Thyroid gland (tissue), 4 donors: ENCODE results near the gene ANGEL1. TPM values are rescaled to one million over a fixed set of nuclear protein-coding genes. Genes with fewer than 3 reads are reported as not detected.

Experiments
- DNase-seq, 2 donors: peaks; one replicate each; pipeline ENCODE4 v3.0.0-alpha.2; 2019
- H3K27ac ChIP-seq, 3 donors: fragments of 200-600 bp; sonication (generic); 1 replicate in 2 of 3; 2 replicates in 1 of 3; pipeline ENCODE4 v1.5.1; 2016 to 2019; ENCODE audit warnings: mild to moderate bottlenecking in 1 of 3, moderate library complexity in 1 of 3
- H3K27me3 ChIP-seq: fragments of 200-600 bp; sonication (generic); one replicate; pipeline ENCODE4 v1.5.1; 2019
- H3K36me3 ChIP-seq, 2 donors: fragments of 200-600 bp; sonication (generic); one replicate each; pipeline ENCODE4 v1.5.1; 2016 to 2019
- H3K4me1 ChIP-seq, 2 donors: fragments of 200-600 bp; sonication (generic); one replicate each; pipeline ENCODE4 v1.5.1; 2017 to 2019
- H3K4me3 ChIP-seq, 3 donors: fragments of 200-600 bp; sonication (generic); replicated peaks in 1 of 3; 1 replicate in 2 of 3; 2 replicates in 1 of 3; pipeline ENCODE4 v1.5.1; 2016; ENCODE audit warnings: mild to moderate bottlenecking in 1 of 3
- H3K9me3 ChIP-seq: fragments of 200-600 bp; sonication (generic); one replicate; pipeline ENCODE4 v1.5.1; 2017
- POLR2A ChIP-seq, 2 donors: fragments of 450-650 bp; IDR thresholded peaks; one replicate each; pipeline ENCODE4 v1.6.1; 2017; ENCODE audit warnings: antibody characterized with exemption in 2 of 2, mild to moderate bottlenecking in 2 of 2, moderate library complexity in 1 of 2
- WGBS, 2 donors: methylation state at CpG; one replicate each; pipeline ENCODE4 v1.1.5; 2017; 5-methylcytosine and 5-hydroxymethylcytosine counted together
- intact Hi-C: fragments of 100-400 bp; cut with DNase I; formaldehyde crosslinking; loops from one replicate; pipeline ENCODE4 v1.15.1; 2023
- total RNA-seq, 4 donors: library from RNA; depleted of rRNA; stranded (reverse); fragments of >200 nt; gene quantifications; one replicate each; pipeline ENCODE4 v1.2.3, GENCODE V29; 2016
- TF ChIP-seq, protein P1 (sequence below), 6 experiments: fragments of 200-600 bp in 3 of 6; fragments of 450-650 bp in 3 of 6; sonication (generic) in 3 of 6; IDR thresholded peaks; one replicate each; pipeline ENCODE4 v1.5.1; 2016 to 2019; ENCODE audit warnings: antibody characterized with exemption in 6 of 6, mild to moderate bottlenecking in 2 of 6, inconsistent platforms in 1 of 6, moderate library complexity in 1 of 6

ANGEL1 gene
- total RNA-seq, 4 donors from 2014 or later: 14.5 to 26.0 (median 18.4) TPM

DNA sequence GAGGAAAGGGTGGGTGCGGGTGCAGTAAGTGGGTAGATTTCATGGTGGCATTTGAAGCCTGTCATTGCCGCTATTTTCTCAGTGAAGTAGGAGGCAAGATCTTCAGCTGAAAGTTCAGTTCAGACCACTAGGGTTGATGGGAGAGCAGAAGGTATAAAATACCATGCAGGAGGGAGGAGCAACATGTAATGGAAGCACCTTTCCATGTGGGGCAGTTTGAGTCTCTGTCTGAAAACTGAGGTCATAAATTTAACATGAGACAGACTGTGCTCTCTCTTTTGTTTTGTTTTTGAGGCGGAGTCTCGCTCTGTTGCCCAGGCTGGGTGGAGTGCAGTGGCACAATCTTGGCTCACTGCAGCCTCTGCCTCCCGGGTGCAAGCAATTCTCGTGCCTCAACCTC is 36.2 kb upstream of the ANGEL1 start:
- Histone ChIP-seq H3K27me3 (no peaks in the 10 kb centered on the region), H3K4me1 (no peaks in the 10 kb centered on the region), H3K9me3 (no peaks in the 10 kb centered on the region), H3K27ac (no peak overlapping the region), H3K36me3 (no peaks in the 10 kb centered on the region), H3K4me3 (no peak overlapping the region)
- TF ChIP-seq POLR2A (IDR thresholded peaks at IDR 0.05): no peak
- TF ChIP-seq, protein P1, sequence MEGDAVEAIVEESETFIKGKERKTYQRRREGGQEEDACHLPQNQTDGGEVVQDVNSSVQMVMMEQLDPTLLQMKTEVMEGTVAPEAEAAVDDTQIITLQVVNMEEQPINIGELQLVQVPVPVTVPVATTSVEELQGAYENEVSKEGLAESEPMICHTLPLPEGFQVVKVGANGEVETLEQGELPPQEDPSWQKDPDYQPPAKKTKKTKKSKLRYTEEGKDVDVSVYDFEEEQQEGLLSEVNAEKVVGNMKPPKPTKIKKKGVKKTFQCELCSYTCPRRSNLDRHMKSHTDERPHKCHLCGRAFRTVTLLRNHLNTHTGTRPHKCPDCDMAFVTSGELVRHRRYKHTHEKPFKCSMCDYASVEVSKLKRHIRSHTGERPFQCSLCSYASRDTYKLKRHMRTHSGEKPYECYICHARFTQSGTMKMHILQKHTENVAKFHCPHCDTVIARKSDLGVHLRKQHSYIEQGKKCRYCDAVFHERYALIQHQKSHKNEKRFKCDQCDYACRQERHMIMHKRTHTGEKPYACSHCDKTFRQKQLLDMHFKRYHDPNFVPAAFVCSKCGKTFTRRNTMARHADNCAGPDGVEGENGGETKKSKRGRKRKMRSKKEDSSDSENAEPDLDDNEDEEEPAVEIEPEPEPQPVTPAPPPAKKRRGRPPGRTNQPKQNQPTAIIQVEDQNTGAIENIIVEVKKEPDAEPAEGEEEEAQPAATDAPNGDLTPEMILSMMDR (IDR thresholded peaks at IDR 0.05): no peak
- 85 to 87% methylated on average over 6 of the region's 6 CpGs for WGBS, 2 donors
- no peak for DNase-seq
- intact Hi-C loops: no loop called here

DNA sequence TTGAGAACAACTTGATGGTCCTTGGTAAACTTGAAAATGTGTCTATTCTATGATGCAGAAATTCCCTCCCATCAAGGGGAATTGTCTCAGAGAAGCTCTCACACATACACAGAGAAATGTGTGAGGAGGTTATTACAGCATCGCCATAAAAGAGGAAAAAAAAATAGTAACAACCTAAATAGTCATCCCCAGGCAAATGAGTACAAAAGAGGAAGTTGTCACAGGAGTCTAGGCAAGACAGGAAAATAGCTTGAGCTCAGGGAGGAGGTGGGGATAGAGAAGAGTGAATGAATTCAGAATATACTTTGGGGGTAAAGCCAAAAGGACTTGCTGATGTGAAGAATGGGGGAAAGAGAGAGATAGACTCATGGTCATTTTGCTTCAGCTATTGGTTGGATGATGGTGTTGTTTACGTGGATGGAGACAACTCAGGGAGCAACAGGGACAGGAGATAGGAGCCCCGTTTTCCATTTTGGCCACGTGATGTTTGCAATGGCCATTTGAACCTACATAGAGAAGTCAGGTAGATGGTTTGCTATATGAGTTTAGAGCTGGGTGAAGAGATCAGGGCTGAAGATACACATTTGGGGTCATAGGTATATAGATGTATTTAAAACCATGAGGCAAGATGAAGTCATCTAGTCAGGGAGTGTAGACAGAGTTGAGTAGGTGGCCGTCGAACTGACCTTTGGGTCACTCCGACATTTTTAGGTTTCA is 33.8 kb upstream of the ANGEL1 start:
- Histone ChIP-seq H3K27me3 (no peaks in the 10 kb centered on the region), H3K4me3 (no peak overlapping the region), H3K9me3 (no peaks in the 10 kb centered on the region), H3K27ac (no peak overlapping the region), H3K36me3 (no peaks in the 10 kb centered on the region), H3K4me1 (no peaks in the 10 kb centered on the region)
- intact Hi-C loops: no loop called here
- no peak for TF ChIP-seq POLR2A (IDR thresholded peaks at IDR 0.05)
- TF ChIP-seq, protein P1 (IDR thresholded peaks at IDR 0.05): no peak
- 86% methylated on average over 7 of the region's 7 CpGs for WGBS, 2 donors
- no peak for DNase-seq

DNA sequence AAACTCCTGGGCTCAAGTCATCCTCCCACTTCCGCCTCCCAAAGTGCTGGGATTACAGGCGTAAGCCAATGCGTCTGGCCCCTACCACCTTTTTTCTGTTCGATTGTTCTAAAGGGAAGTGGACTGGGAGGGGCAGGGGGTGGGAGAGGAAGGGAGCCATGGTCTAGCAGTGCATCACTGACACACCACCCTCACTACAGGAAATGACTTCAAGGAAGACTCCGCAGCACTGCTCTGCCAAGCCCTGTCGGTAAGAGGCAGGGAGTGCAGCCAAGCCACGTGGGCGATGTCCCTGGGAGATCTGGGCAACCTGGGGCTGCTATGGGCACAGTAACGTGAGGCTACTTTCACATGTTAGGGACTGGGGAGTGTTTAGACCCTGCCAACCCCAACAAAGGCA is 31.5 kb upstream of the ANGEL1 start:
- Histone ChIP-seq H3K27ac (peak overlapping the region in 1 of 3 donors; percentile 36), H3K9me3 (no peaks in the 10 kb centered on the region), H3K36me3 (no peaks in the 10 kb centered on the region), H3K4me1 (no peaks in the 10 kb centered on the region), H3K27me3 (no peaks in the 10 kb centered on the region), H3K4me3 (no peak overlapping the region)
- intact Hi-C loops: no loop called here
- peak; percentile 30 to 34 for DNase-seq
- no peak for TF ChIP-seq POLR2A (IDR thresholded peaks at IDR 0.05)
- TF ChIP-seq, protein P1 (IDR thresholded peaks at IDR 0.05): peak in 1 of 6 experiments; percentile 13
- 41 to 53% methylated on average over 9 of the region's 9 CpGs for WGBS, 2 donors

- intact Hi-C loops: no loop called here
- H3K27ac ChIP-seq: no peak overlapping the region
- H3K9me3 ChIP-seq: no peaks in the 10 kb centered on the region
- no peak overlapping the region for H3K4me3 ChIP-seq
- H3K36me3 ChIP-seq: no peaks in the 10 kb centered on the region
- H3K4me1 ChIP-seq: no peaks in the 10 kb centered on the region
- no peaks in the 10 kb centered on the region for H3K27me3 ChIP-seq
- no peak for DNase-seq
- TF ChIP-seq, protein P1 (IDR thresholded peaks at IDR 0.05): no peak
- no peak for TF ChIP-seq POLR2A (IDR thresholded peaks at IDR 0.05)
Observed at GRCh38 chr14:76842414-76842813, 29.7 kb upstream of the ANGEL1 start.

GRCh38 chr14:76837524-76837923 is 24.8 kb upstream of the ANGEL1 start:
- Histone ChIP-seq H3K27ac (no peak overlapping the region), H3K4me3 (no peak overlapping the region), H3K36me3 (no peaks in the 10 kb centered on the region), H3K4me1 (no peaks in the 10 kb centered on the region), H3K27me3 (no peaks in the 10 kb centered on the region), H3K9me3 (no peaks in the 10 kb centered on the region)
- DNase-seq: no peak
- intact Hi-C loops: no loop called here
- TF ChIP-seq, protein P1 (IDR thresholded peaks at IDR 0.05): no peak
- TF ChIP-seq POLR2A (IDR thresholded peaks at IDR 0.05): no peak
- 48 to 50% methylated on average over 5 of the region's 5 CpGs for WGBS, 2 donors
